SU-DHL-6 (cell line): ENCODE data around the gene TBC1D1.

Source experiments
- CTCF ChIP-seq: fragments of 200-600 bp; sonication (generic); IDR thresholded peaks from one replicate; pipeline ENCODE4 v1.5.1; 2017; ENCODE audit warnings: antibody characterized with exemption, mild to moderate bottlenecking, low read length, moderate library complexity; ENCODE audit not compliant: insufficient read depth, poor library complexity, severe bottlenecking
- EZH2phosphoT487 ChIP-seq: fragments of 200-600 bp; sonication (generic), shearing (Covaris generic); conservative IDR thresholded peaks from 2 replicates; pipeline ENCODE4 v1.6.1; 2018; ENCODE audit warnings: mild to moderate bottlenecking, antibody characterized with exemption, low read length, moderate library complexity, mixed read lengths

DNA sequence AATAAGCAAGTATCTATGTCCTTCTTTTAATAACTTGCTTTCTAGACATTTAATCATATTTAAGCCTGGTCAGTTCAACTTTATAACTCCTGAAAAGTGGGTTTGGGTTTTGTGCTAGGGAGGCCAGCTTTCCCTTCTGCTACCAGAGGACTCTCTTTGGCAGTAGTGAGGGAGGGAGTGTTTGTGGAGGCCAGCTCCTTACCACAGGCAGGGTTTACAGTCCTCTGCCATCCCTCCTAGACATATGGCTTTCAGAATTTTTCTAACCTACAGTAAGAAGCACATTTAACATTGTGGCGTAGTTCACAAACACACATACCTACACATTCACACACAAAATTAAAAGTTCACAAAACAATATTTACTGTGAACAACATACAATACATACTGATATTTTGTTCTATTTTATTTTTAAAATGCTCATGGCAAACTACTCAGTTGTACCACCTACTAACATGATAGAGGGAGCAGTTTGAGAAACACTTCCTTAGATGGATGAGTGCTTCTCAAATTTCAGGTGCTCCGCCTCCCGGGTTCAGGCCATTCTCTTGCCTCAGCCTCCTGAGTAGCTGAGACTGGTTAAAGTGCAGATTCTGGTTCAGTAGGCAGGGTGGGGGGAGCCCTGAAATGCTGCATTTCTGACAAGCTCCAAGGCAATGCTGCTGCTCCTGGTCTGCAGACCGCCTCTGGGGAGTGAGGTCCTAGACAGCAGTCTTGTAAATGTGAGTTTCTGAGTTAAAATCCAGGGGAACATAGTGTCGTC, 156.0 kb downstream of the TBC1D1 start:
- TF ChIP-seq CTCF (no peak), EZH2phosphoT487 (no peak)
